Measurements from ENCODE around the gene BRAF.
"Not testable (repeated sequence)": the region's sequence is repeated elsewhere in the genome, so short reads cannot be mapped to it uniquely, and the experiment has no call there.

Gene BRAF

DNA sequence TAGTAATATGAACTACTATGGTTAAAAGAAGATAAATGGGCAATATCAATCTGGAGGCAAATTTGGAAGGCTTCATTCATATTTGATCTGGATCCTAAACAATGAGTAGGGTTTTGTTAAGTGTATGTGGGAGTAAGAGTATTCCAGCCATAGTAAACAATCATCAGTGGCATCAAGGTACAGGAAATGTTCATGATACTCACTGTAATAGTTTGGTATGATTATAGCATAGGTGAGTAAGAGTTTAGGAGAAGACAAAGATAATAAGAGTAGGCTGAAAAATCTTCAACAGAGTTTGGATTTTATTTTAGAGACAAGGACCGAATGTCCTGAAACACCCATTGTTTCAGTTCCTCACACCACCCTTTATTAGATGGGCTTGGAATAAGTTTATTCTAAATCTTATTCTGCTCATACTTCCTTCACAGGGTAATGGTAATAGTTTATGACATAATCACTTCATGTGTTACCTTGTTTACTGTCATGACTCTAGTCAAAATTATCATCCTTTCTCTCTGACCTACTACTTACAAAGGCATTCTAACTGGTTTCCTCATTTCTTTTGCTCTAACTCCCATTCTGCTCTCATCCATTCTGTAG lies 38.9 kb downstream of the BRAF start:
- no peak for DNase-seq (ENCODE audit: low spot score)
- TF ChIP-seq, protein P1, sequence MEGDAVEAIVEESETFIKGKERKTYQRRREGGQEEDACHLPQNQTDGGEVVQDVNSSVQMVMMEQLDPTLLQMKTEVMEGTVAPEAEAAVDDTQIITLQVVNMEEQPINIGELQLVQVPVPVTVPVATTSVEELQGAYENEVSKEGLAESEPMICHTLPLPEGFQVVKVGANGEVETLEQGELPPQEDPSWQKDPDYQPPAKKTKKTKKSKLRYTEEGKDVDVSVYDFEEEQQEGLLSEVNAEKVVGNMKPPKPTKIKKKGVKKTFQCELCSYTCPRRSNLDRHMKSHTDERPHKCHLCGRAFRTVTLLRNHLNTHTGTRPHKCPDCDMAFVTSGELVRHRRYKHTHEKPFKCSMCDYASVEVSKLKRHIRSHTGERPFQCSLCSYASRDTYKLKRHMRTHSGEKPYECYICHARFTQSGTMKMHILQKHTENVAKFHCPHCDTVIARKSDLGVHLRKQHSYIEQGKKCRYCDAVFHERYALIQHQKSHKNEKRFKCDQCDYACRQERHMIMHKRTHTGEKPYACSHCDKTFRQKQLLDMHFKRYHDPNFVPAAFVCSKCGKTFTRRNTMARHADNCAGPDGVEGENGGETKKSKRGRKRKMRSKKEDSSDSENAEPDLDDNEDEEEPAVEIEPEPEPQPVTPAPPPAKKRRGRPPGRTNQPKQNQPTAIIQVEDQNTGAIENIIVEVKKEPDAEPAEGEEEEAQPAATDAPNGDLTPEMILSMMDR (IDR thresholded peaks at IDR 0.05; ENCODE audit: extremely low read depth, missing control alignments): no peak

DNA sequence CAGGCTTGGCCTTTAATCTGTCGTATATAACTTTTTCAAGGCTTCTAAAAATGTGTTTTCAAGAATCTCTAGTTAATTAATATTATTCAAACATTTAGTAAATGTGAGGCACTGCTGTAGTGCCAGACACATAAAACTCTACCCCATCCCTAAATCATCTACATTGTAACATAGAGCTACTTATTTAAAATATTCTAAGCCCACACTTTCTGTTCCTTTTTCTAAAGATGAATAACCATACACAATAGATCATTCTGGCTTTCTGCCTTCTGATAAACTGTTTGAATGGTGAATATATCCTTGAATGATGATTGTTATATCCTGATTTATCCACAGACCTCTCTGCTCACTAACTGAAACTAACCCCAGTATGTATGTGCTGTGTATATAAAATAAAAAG lies 41.4 kb downstream of the BRAF start:
- DNase-seq (ENCODE audit: low spot score): no peak
- TF ChIP-seq, protein P1 (IDR thresholded peaks at IDR 0.05; ENCODE audit: extremely low read depth, missing control alignments): no peak

DNA sequence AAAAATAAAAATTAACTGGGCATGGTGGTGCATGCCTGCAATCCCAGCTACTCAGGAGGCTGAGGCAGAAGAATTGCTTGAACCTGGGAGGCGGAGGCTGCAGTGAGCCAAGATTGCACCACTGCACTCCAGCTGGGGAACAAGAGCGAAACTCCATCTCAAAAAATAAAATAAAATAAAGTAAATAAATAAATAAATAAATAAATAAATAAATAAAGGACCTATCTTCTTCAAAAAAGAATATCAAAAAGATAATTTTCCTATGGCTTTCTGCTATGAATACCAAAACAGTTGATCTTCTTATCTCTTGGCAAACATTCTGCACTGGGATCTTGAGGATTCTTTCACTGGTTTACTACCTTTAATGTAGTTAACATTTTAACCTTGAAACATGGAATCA lies 41.9 kb downstream of the BRAF start:
- not testable (repeated sequence) for DNase-seq (ENCODE audit: low spot score)

DNA sequence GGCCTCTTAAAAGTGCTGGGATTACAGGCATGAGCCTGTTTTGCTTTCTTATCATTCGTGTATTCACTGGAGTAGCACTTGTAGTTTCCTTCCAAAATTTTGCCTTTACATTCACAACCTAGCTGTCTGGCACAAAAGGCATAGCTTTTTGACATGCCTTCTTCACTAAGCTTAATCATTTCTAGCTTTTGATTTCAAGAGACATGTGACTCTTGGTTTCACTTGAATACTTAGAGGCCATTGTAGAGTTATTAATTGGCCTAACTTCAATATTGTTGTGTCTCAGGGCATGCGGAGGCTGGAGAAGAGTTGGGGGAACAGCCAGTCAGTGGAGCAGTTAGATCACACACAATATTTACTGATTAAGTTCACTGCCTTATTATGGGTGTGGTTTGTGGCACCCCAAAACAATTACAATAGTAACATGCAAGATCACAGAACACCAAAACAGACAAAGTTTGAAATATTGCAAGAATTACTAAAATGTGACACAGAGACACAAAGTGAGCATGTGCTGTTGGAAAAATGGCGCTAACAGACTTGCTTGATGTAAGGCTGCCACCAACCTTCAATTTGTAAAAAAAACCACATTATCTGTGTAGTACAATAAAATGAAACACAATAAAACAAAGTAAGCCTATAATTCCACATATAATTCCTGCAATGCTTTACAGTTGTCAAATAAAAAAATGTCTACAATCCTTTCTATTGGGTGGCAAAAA lies 43.1 kb downstream of the BRAF start:
- TF ChIP-seq, protein P1 (IDR thresholded peaks at IDR 0.05; ENCODE audit: extremely low read depth, missing control alignments): no peak

DNA sequence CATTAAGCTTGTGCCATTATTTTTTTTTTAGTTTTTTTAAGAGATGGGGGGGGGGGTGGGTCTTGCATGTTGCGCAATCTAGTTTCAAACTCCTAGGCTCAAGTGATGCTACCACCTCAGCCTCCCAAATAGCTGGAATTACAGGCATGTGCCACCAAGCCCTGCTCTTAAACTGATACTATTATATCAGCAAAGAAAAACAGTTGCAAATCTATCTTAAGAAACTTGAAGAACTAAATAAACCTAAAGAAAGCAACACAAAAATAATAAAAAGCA lies 47.5 kb downstream of the BRAF start:
- DNase-seq (ENCODE audit: low spot score): no peak
- TF ChIP-seq, protein P1 (IDR thresholded peaks at IDR 0.05; ENCODE audit: extremely low read depth, missing control alignments): no peak

More for the DNA sequence above, 43.1 kb downstream of the BRAF start:
- DNase-seq (ENCODE audit: low spot score): no peak

DNA sequence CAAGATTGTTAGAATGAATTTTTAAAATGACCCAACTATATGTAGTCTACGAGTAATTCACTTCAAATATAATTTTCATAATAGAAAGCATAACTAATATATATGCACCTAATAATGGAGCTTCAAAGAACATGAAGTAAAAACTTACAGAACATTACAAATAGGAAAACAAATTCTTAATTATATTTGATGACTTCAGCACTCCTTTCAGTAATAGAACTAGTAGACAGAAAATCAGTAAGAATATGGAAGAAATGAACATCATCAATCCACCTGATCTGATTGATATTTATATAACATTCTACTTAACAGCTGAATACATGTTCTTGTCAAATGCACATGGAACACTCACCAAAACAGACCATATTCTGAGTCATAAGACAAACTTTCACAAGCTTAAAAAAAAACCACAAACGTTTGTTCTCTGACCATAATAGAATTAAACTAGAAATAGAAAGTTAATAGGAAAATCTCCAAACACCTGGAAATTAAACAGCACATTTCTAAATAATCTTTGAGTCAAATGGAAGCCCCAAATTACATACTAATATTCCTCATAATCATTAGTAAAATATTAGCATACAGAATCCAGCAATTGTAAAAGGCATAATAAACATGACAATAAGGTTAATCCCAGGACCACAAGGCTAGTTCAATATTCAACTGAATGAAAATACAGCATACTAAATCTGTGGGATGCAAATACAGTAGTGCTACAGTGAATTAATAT lies 48.0 kb downstream of the BRAF start:
- TF ChIP-seq, protein P1 (IDR thresholded peaks at IDR 0.05; ENCODE audit: extremely low read depth, missing control alignments): no peak
- DNase-seq (ENCODE audit: low spot score): no peak

DNA sequence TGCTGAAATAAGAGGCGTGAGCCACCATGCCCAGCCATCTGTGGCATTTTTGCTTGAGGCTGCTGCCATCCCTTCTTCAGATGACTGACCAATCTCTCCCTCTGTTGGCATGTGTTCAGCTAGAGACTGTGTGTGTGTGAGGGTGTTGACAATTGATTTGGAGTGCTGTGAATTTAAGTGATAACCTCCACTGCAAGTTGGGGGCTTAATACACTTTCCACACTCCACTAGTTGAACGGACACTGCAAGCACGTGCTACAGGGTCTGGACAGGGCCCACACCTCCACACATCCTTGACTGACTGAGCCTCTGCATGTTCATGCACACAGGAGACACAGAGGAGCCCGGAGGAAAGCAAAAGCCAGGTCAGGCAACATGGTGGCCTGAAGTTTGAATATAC lies 51.3 kb downstream of the BRAF start:
- TF ChIP-seq, protein P1 (IDR thresholded peaks at IDR 0.05; ENCODE audit: extremely low read depth, missing control alignments): no peak
- no peak for DNase-seq (ENCODE audit: low spot score)

Measured in GM20000 (cell line).